GM12878 (cell line): ENCODE measurements around the gene ACAP1. TPM values are rescaled to one million over a fixed set of nuclear protein-coding genes. Genes with fewer than 3 reads are reported as not detected.

ENCODE experiments used
- ATAC-seq: fragments of 200-7000 bp; cut with Tn5 transposase; 3 replicates; pipeline ENCODE4 v1.9.1; 2020; ENCODE audit warnings: mild to moderate bottlenecking, moderate library complexity
- BruUV-seq: library from RNA; stranded (reverse); fragments of 400-500 nt; replicated peaks from 2 replicates; lab custom pipeline; 2021; lab: Mats Ljungman, UMichigan
- CTCF ChIA-PET: fragments of 300-600 bp; sonication (Branson Sonifier 250); formaldehyde crosslinking; extraction: SDS; loops from one replicate; lab custom pipeline; 2021; ENCODE audit warnings: inconsistent platforms; lab: Yijun Ruan, JAX
- POLR2A ChIA-PET: fragments of 350-600 bp; formaldehyde crosslinking; extraction: SDS; loops from one replicate; lab custom pipeline; 2021; ENCODE audit warnings: inconsistent platforms; lab: Charles Lee
- RAD21 ChIA-PET: fragments of 300-600 bp; sonication (Branson Sonifier 250); formaldehyde crosslinking; loops from one replicate; lab custom pipeline; 2023; ENCODE audit warnings: antibody characterized with exemption; ENCODE audit not compliant: unreplicated experiment; lab: Charles Lee
- SMC1A ChIA-PET: fragments of 300-600 bp; sonication (Branson Sonifier 250); formaldehyde crosslinking; loops from one replicate; lab custom pipeline; 2023; ENCODE audit not compliant: unreplicated experiment, uncharacterized antibody; lab: Charles Lee
- DNase-seq: peaks from one replicate; pipeline ENCODE4 v3.0.0-alpha.2; 2011; ENCODE audit warnings: low read depth, low spot score
- FAIRE-seq: peaks from 3 replicates; lab custom pipeline; 2011; peaks lifted over from hg19 to GRCh38; lab: Jason Lieb, UNC
- H2AFZ ChIP-seq: 2 replicates; pipeline ENCODE4 v1.6.0; 2011; ENCODE audit warnings: low read depth, low read length, control low read depth; ENCODE audit not compliant: control insufficient read depth
- H3K27ac ChIP-seq: 2 replicates; pipeline ENCODE4 v1.5.1; 2011; ENCODE audit warnings: control low read depth; ENCODE audit not compliant: control insufficient read depth, insufficient read depth
- H3K27me3 ChIP-seq, 2 experiments: replicated peaks in 1 of 2; 2 replicates each; pipeline versions ENCODE4 v1.6.0 to v1.6.1; 2011; ENCODE audit warnings: low read length in 1 of 2; ENCODE audit not compliant: control insufficient read depth in 2 of 2, insufficient read depth in 2 of 2
- H3K36me3 ChIP-seq, 2 experiments: 2 replicates each; pipeline ENCODE4 v1.5.1; 2011; ENCODE audit warnings: low read length in 1 of 2; ENCODE audit not compliant: control insufficient read depth in 2 of 2, insufficient read depth in 2 of 2
- H3K4me1 ChIP-seq: 2 replicates; pipeline ENCODE4 v1.6.1; 2011; ENCODE audit warnings: mild to moderate bottlenecking, low read length, moderate library complexity, mixed read lengths; ENCODE audit not compliant: control insufficient read depth, insufficient read depth
- H3K4me2 ChIP-seq: 2 replicates; pipeline ENCODE4 v1.6.0; 2011; ENCODE audit warnings: control low read depth; ENCODE audit not compliant: control insufficient read depth, insufficient read depth
- H3K4me3 ChIP-seq: fragments of 200-600 bp; sonication (generic); 2 replicates; pipeline ENCODE4 v1.5.1; 2016
- H3K79me2 ChIP-seq: 2 replicates; pipeline ENCODE4 v1.6.0; 2011; ENCODE audit warnings: low read length; ENCODE audit not compliant: control insufficient read depth, insufficient read depth
- H3K9ac ChIP-seq: 2 replicates; pipeline ENCODE4 v1.8.0; 2011; ENCODE audit warnings: low read length, control low read depth, mixed read lengths; ENCODE audit not compliant: control insufficient read depth, insufficient read depth
- H3K9me3 ChIP-seq: replicated peaks from 3 replicates; pipeline ENCODE4 v1.5.1; 2011; ENCODE audit warnings: mild to moderate bottlenecking, low read length; ENCODE audit not compliant: control insufficient read depth, insufficient read depth
- H4K20me1 ChIP-seq: 2 replicates; pipeline ENCODE4 v1.6.0; 2011; ENCODE audit not compliant: control insufficient read depth, insufficient read depth
- BHLHE40 ChIP-seq, 2 experiments: fragments of 450-650 bp in 1 of 2; IDR thresholded peaks; 2 replicates each; pipeline ENCODE4 v1.6.1; 2011 to 2017; ENCODE audit warnings: low read depth in 2 of 2, borderline replicate concordance in 1 of 2, improper control_type of control experiment in 1 of 2, low read length in 1 of 2, mild to moderate bottlenecking in 1 of 2
- CBX3 ChIP-seq: fragments of 200-600 bp; sonication (generic); IDR thresholded peaks from 2 replicates; pipeline ENCODE4 v1.6.1; 2016; ENCODE audit warnings: low read depth, borderline replicate concordance
- CHD2 ChIP-seq: IDR thresholded peaks from 2 replicates; pipeline ENCODE4 v1.6.1; 2011; ENCODE audit warnings: low read depth, low read length, improper control_type of control experiment, borderline replicate concordance
- FOXK2 ChIP-seq: fragments of 450-650 bp; IDR thresholded peaks from 2 replicates; pipeline ENCODE4 v1.6.1; 2017; ENCODE audit warnings: mild to moderate bottlenecking, moderate library complexity
- IKZF1 ChIP-seq: fragments of 450-650 bp; conservative IDR thresholded peaks from 2 replicates; pipeline ENCODE4 v1.6.1; 2017; ENCODE audit warnings: antibody characterized with exemption, mild to moderate bottlenecking
- LARP7 ChIP-seq: fragments of 450-650 bp; IDR thresholded peaks from 2 replicates; pipeline ENCODE4 v1.6.1; 2017; ENCODE audit warnings: mild to moderate bottlenecking
- RAD21 ChIP-seq: IDR thresholded peaks from 2 replicates; pipeline ENCODE4 v1.6.1; 2011; ENCODE audit warnings: mild to moderate bottlenecking, low read depth, low read length, moderate library complexity; ENCODE audit not compliant: insufficient read depth
- SMARCA5 ChIP-seq: fragments of 450-650 bp; IDR thresholded peaks from 2 replicates; pipeline ENCODE4 v1.6.1; 2017; ENCODE audit warnings: mild to moderate bottlenecking
- WGBS: methylation state at CpG from one replicate; pipeline ENCODE4 v1.1.6; 2016; ENCODE audit warnings: low lambda C conversion rate; ENCODE audit not compliant: insufficient replicate concordance, insufficient coverage; ENCODE audit errors: missing lambda C conversion rate; 5-methylcytosine and 5-hydroxymethylcytosine counted together
- in situ Hi-C: fragments of 300-500 bp; cut with MboI; formaldehyde crosslinking; loops from 9 replicates; pipeline ENCODE4 v1.14.3; 2018; ENCODE audit warnings: mixed read lengths
- intact Hi-C: fragments of 100-400 bp; cut with micrococcal nuclease; formaldehyde crosslinking; loops from one replicate; pipeline ENCODE4 v1.14.2; 2022; ENCODE audit not compliant: unreplicated experiment
- polyA plus RNA-seq, 11 experiments: library from polyadenylated mRNA; depleted of rRNA in 4 of 11; unstranded in 6 of 11; stranded (reverse) in 5 of 11; fragments of >200 nt; fragmentation: Nextera tagmentation in 4 of 11; fragmentation: Illumina TruSeq in 1 of 11; extraction: Ambion mirVana in 4 of 11; extraction: Trizol in 1 of 11; gene quantifications; 1 replicate in 1 of 11; 2 replicates in 10 of 11; pipeline versions ENCODE4 v1.2.1 to v1.2.3, GENCODE V29; 2011 to 2016; ENCODE audit warnings: inconsistent platforms in 2 of 11, missing spikeins in 2 of 11, low read depth in 1 of 11
- total RNA-seq, 4 experiments: library from RNA; depleted of rRNA in 3 of 4; stranded (reverse); fragments of >200 nt in 3 of 4; fragmentation: Illumina TruSeq in 1 of 4; extraction: Trizol in 1 of 4; gene quantifications; 2 replicates each; pipeline versions ENCODE4 v1.2.1 to v1.2.3, GENCODE V29; 2013 to 2021
- TF ChIP-seq, protein P1 (sequence below), 3 experiments: IDR thresholded peaks in 2 of 3; conservative IDR thresholded peaks in 1 of 3; 2 replicates each; pipeline ENCODE4 v1.5.1; 2011; ENCODE audit warnings: low read depth in 3 of 3, low read length in 3 of 3, mild to moderate bottlenecking in 3 of 3, control low read depth in 2 of 3, moderate library complexity in 2 of 3, inconsistent platforms in 1 of 3, mixed read lengths in 1 of 3; ENCODE audit not compliant: control insufficient read depth in 2 of 3, insufficient read depth in 1 of 3; ENCODE audit errors: extremely low read depth in 1 of 3
- TF ChIP-seq, protein P2 (sequence below): fragments of 450-650 bp; IDR thresholded peaks from 2 replicates; pipeline ENCODE4 v1.6.1; 2016; ENCODE audit warnings: mild to moderate bottlenecking
- TF ChIP-seq, protein P3 (sequence below): fragments of 450-650 bp; IDR thresholded peaks from 2 replicates; pipeline ENCODE4 v1.6.1; 2017; ENCODE audit warnings: low read depth, mild to moderate bottlenecking, moderate library complexity
- TF ChIP-seq, protein P4 (sequence below): fragments of 450-650 bp; IDR thresholded peaks from 2 replicates; pipeline ENCODE4 v1.6.1; 2016; ENCODE audit warnings: mild to moderate bottlenecking, moderate library complexity, borderline replicate concordance

ACAP1 gene
- total and polyA plus RNA-seq, 10 of the 15 experiments (the other 5 are each of a cell fraction or from before 2014, with no cell fraction given), result 5.7 to 245 (median 118) TPM

DNA sequence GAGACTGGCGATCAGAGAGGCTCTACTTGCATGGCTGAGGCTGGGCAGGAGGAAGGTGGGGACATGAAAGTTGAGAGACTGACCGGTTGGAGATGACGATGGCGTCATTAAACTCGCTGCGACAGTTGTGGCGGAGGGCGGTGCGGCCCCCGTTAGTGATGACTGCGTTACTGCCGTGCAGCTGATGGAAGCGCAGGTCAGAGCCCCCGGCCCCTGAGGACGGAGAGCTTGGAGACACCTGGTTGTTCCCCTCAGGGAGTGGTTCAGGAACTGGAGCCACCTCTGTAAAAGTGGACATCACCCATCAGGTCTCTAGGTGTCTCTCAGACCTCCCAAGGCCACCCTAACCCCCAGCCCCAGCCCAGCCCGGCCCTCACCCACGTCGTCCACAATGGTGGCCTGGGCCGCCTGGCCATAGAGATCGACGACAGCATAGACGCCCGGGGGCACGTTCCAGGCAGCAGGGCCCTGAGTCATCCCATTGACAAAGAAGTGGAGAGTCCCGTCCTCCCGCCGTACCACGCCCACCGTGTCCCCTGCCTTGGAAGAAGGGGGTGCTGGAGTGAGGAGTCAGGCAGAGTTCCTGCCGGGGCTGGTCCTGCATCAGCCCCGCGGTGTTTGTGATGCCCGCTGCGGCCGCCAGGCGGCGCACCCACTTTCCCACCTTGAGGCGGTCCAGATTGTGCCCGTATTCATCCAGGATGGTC, 12.4 kb upstream of the ACAP1 start:
- RAD21 ChIA-PET, result interaction anchor here (1.3 to 2.4 kb wide), 3 partner anchors 13 to 22 kb away, joined by 4 to 13 read pairs (median 12); partner anchors contain the start of gene ACAP1
- Histone ChIP-seq H2AFZ (no peak overlapping the region), H4K20me1 (no peaks in the 10 kb centered on the region), H3K79me2 (peaks cover 14% of the 10 kb centered on the region), H3K9ac (no peak overlapping the region), H3K9me3 (no peaks in the 10 kb centered on the region), H3K36me3 (peaks cover 9 to 33% of the 10 kb centered on the region in 2 experiments; a peak in 3 of 4 replicates), H3K27ac (no peak overlapping the region), H3K4me2 (peak overlapping the region; percentile 26; the same call in 1 of the 2 replicates), H3K4me1 (peaks cover 5% of the 10 kb centered on the region), H3K4me3 (no peak overlapping the region), H3K27me3 (no peaks in the 10 kb centered on the region)
- in situ Hi-C loops, result no loop called here
- intact Hi-C loops, result loop anchor here (1.0 kb wide), 1 partner anchor 21 kb away; no protein-coding TSS in a partner anchor
- POLR2A ChIA-PET, result interaction anchor here (1.3 kb wide), 1 partner anchor 13 kb away, joined by 9 read pairs; the partner anchor contains the start of gene ACAP1
- CTCF ChIA-PET, result interaction anchor here (0.8 to 7.9 kb wide), 5 partner anchors 13 to 191 kb away, joined by 3 to 49 read pairs (median 9); partner anchors contain the start of genes ACAP1 and PHF23
- DNase-seq, result no peak
- FAIRE-seq, result peak; percentile 13
- peak; percentile 77 for ATAC-seq
- SMC1A ChIA-PET, result interaction anchor here (1.1 to 3.5 kb wide), 3 partner anchors 13 to 22 kb away, joined by 3 to 21 read pairs (median 6); partner anchors contain the start of gene ACAP1
- BruUV-seq, result no TSS peak
- 54% methylated on average over 38 of the region's 39 CpGs for whole genome bisulfite sequencing
- TF ChIP-seq IKZF1 (0 out of 2 replicates have a peak, but pooled peaks have one; percentile 41), CBX3 (no peak), LARP7 (0 out of 2 replicates have a peak, but pooled peaks have one; percentile 65), BHLHE40 (IDR thresholded peaks at IDR 0.05; ENCODE audit: borderline replicate concordance in 1 of 2, low read depth in 2 of 2, low read length in 1 of 2) (0 out of 4 replicates have a peak, but pooled peaks of 1 of the 2 experiments have one; percentile 14), SMARCA5 (peak; percentile 74; the same call in 1 of the 2 replicates), CHD2 (0 out of 2 replicates have a peak, but pooled peaks have one; percentile 13), RAD21 (peak; percentile 70), FOXK2 (no peak)
- TF ChIP-seq, protein P1, sequence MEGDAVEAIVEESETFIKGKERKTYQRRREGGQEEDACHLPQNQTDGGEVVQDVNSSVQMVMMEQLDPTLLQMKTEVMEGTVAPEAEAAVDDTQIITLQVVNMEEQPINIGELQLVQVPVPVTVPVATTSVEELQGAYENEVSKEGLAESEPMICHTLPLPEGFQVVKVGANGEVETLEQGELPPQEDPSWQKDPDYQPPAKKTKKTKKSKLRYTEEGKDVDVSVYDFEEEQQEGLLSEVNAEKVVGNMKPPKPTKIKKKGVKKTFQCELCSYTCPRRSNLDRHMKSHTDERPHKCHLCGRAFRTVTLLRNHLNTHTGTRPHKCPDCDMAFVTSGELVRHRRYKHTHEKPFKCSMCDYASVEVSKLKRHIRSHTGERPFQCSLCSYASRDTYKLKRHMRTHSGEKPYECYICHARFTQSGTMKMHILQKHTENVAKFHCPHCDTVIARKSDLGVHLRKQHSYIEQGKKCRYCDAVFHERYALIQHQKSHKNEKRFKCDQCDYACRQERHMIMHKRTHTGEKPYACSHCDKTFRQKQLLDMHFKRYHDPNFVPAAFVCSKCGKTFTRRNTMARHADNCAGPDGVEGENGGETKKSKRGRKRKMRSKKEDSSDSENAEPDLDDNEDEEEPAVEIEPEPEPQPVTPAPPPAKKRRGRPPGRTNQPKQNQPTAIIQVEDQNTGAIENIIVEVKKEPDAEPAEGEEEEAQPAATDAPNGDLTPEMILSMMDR (IDR thresholded peaks at IDR 0.05 in 2 of 3, conservative IDR thresholded peaks at IDR 0.05 in 1 of 3; ENCODE audit: control insufficient read depth in 2 of 3, extremely low read depth in 1 of 3, insufficient read depth in 1 of 3, low read depth in 3 of 3, low read length in 3 of 3), result peak; percentile 88 to 99 (median 98)
- TF ChIP-seq, protein P2, sequence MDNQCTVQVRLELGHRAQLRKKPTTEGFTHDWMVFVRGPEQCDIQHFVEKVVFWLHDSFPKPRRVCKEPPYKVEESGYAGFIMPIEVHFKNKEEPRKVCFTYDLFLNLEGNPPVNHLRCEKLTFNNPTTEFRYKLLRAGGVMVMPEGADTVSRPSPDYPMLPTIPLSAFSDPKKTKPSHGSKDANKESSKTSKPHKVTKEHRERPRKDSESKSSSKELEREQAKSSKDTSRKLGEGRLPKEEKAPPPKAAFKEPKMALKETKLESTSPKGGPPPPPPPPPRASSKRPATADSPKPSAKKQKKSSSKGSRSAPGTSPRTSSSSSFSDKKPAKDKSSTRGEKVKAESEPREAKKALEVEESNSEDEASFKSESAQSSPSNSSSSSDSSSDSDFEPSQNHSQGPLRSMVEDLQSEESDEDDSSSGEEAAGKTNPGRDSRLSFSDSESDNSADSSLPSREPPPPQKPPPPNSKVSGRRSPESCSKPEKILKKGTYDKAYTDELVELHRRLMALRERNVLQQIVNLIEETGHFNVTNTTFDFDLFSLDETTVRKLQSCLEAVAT, result peak; percentile 56; the same call in 1 of the 2 replicates
- TF ChIP-seq, protein P3, sequence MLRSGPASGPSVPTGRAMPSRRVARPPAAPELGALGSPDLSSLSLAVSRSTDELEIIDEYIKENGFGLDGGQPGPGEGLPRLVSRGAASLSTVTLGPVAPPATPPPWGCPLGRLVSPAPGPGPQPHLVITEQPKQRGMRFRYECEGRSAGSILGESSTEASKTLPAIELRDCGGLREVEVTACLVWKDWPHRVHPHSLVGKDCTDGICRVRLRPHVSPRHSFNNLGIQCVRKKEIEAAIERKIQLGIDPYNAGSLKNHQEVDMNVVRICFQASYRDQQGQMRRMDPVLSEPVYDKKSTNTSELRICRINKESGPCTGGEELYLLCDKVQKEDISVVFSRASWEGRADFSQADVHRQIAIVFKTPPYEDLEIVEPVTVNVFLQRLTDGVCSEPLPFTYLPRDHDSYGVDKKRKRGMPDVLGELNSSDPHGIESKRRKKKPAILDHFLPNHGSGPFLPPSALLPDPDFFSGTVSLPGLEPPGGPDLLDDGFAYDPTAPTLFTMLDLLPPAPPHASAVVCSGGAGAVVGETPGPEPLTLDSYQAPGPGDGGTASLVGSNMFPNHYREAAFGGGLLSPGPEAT, result no peak
- TF ChIP-seq, protein P4, sequence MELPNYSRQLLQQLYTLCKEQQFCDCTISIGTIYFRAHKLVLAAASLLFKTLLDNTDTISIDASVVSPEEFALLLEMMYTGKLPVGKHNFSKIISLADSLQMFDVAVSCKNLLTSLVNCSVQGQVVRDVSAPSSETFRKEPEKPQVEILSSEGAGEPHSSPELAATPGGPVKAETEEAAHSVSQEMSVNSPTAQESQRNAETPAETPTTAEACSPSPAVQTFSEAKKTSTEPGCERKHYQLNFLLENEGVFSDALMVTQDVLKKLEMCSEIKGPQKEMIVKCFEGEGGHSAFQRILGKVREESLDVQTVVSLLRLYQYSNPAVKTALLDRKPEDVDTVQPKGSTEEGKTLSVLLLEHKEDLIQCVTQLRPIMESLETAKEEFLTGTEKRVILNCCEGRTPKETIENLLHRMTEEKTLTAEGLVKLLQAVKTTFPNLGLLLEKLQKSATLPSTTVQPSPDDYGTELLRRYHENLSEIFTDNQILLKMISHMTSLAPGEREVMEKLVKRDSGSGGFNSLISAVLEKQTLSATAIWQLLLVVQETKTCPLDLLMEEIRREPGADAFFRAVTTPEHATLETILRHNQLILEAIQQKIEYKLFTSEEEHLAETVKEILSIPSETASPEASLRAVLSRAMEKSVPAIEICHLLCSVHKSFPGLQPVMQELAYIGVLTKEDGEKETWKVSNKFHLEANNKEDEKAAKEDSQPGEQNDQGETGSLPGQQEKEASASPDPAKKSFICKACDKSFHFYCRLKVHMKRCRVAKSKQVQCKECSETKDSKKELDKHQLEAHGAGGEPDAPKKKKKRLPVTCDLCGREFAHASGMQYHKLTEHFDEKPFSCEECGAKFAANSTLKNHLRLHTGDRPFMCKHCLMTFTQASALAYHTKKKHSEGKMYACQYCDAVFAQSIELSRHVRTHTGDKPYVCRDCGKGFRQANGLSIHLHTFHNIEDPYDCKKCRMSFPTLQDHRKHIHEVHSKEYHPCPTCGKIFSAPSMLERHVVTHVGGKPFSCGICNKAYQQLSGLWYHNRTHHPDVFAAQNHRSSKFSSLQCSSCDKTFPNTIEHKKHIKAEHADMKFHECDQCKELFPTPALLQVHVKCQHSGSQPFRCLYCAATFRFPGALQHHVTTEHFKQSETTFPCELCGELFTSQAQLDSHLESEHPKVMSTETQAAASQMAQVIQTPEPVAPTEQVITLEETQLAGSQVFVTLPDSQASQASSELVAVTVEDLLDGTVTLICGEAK, result no peak
